Psoas muscle (tissue), 8 donors: ENCODE results near the gene CNGB1. TPM values are rescaled to one million over a fixed set of nuclear protein-coding genes. Genes with fewer than 3 reads are reported as not detected.

Source experiments
- ATAC-seq, 4 donors: fragments of 200-7000 bp; cut with Tn5 transposase; one replicate each; pipeline ENCODE4 v1.9.1; 2020; ENCODE audit warnings: moderate library complexity in 3 of 4, mild to moderate bottlenecking in 2 of 4
- DNase-seq, 2 donors: peaks; one replicate each; pipeline ENCODE4 v3.0.0-alpha.2; 2020
- H3K27ac ChIP-seq: fragments of 200-600 bp; one replicate; pipeline ENCODE4 v1.8.0; 2022
- H3K27me3 ChIP-seq, 3 donors: fragments of 200-600 bp in 1 of 3; one replicate each; pipeline versions ENCODE4 v1.6.1 to v1.8.0; 2013 to 2022; ENCODE audit warnings: low read length in 2 of 3, mild to moderate bottlenecking in 2 of 3, moderate library complexity in 1 of 3; ENCODE audit not compliant: insufficient read depth in 3 of 3
- H3K36me3 ChIP-seq, 2 donors: fragments of 200-600 bp in 1 of 2; one replicate each; pipeline versions ENCODE4 v1.6.1 to v1.8.0; 2013 to 2022; ENCODE audit warnings: low read depth in 1 of 2, mild to moderate bottlenecking in 1 of 2, moderate library complexity in 1 of 2; ENCODE audit not compliant: insufficient read depth in 1 of 2
- H3K4me1 ChIP-seq: fragments of 200-600 bp; one replicate; pipeline ENCODE4 v1.8.0; 2022
- H3K4me3 ChIP-seq: fragments of 200-600 bp; one replicate; pipeline ENCODE4 v1.8.0; 2022; ENCODE audit warnings: mild to moderate bottlenecking
- H3K9me3 ChIP-seq: fragments of 200-600 bp; one replicate; pipeline ENCODE4 v1.8.0; 2022
- WGBS, 3 donors: extraction: QIAGEN DNeasy Blood & Tissue Kit; methylation state at CpG; one replicate each; pipeline versions ENCODE4 v1.1.6 to v1.1.7; 2013; 5-methylcytosine and 5-hydroxymethylcytosine counted together
- intact Hi-C, 2 donors: fragments of 100-400 bp; cut with DNase I; formaldehyde crosslinking; loops; one replicate each; pipeline versions ENCODE4 v1.11.0 to v1.14.2; 2022
- polyA plus RNA-seq, 3 donors: library from polyadenylated mRNA; stranded (reverse); fragments of 200-250 nt; gene quantifications; one replicate each; pipeline ENCODE4 v1.2.3, GENCODE V29; 2013
- total RNA-seq, 4 donors: library from RNA; stranded (reverse); fragmentation: NEBNext Ultra II Directional in 2 of 4; extraction: Animal tissue kit (Norgen Biotek cat#: 25700) in 2 of 4; gene quantifications; one replicate each; pipeline versions ENCODE4 v1.2.1 to v1.2.4, GENCODE V29; 2021 to 2023
- TF ChIP-seq, protein P1 (sequence below): fragments of 200-600 bp; IDR thresholded peaks from one replicate; pipeline ENCODE4 v1.8.0; 2022; ENCODE audit warnings: antibody characterized with exemption
- donor health status: healthy with polysubstance abuse.
- donor health status: DM: no; HTN: no; CAD: no; lungs with moderate emphysema.
- donor health status: Bipolar disorder and iron deficiency.
- donor health status: healthy.
- donor health status: DM: yes; HTN: yes; CAD: no.
- donor health status: DM: no; HTN: no; CAD: no.
- donor health status: DM: no; HTN: no; CAD: no.
- donor health status: DM: yes; HTN: yes; CAD: no.

Gene CNGB1
- total and polyA plus RNA-seq, 7 donors = not detected

DNA sequence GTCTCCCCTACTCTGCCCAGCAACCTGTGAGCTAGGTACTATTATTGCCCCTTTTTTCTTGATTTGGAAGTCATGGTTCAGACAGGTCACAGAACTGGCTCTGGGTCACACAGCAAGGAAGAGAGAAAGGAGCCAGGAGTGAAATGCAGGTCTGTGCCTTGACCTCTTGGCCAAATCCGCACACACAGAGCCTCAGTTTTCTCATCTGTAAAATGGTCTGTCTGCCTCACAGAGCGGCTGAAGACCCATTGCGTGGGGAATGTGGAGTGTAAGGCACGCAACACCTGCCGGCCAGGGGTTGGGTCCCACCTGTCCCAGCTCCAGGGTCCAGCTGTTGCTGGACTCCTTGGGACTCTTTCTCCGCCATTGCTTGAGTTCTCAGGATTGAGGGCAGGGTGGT is 32.4 kb downstream of the CNGB1 start:
- ATAC-seq (no peak), DNase-seq (no peak)
- Histone ChIP-seq H3K4me1 (no peaks in the 10 kb centered on the region), H3K27me3 (no peaks in the 10 kb centered on the region), H3K36me3 (no peaks in the 10 kb centered on the region), H3K27ac (no peak overlapping the region), H3K9me3 (no peaks in the 10 kb centered on the region), H3K4me3 (no peak overlapping the region)
- WGBS, 3 donors = 83 to 85% (median 83%) methylated on average over 6 of the region's 6 CpGs
- TF ChIP-seq, protein P1, sequence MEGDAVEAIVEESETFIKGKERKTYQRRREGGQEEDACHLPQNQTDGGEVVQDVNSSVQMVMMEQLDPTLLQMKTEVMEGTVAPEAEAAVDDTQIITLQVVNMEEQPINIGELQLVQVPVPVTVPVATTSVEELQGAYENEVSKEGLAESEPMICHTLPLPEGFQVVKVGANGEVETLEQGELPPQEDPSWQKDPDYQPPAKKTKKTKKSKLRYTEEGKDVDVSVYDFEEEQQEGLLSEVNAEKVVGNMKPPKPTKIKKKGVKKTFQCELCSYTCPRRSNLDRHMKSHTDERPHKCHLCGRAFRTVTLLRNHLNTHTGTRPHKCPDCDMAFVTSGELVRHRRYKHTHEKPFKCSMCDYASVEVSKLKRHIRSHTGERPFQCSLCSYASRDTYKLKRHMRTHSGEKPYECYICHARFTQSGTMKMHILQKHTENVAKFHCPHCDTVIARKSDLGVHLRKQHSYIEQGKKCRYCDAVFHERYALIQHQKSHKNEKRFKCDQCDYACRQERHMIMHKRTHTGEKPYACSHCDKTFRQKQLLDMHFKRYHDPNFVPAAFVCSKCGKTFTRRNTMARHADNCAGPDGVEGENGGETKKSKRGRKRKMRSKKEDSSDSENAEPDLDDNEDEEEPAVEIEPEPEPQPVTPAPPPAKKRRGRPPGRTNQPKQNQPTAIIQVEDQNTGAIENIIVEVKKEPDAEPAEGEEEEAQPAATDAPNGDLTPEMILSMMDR = no peak
- intact Hi-C loops = no loop called here

DNA sequence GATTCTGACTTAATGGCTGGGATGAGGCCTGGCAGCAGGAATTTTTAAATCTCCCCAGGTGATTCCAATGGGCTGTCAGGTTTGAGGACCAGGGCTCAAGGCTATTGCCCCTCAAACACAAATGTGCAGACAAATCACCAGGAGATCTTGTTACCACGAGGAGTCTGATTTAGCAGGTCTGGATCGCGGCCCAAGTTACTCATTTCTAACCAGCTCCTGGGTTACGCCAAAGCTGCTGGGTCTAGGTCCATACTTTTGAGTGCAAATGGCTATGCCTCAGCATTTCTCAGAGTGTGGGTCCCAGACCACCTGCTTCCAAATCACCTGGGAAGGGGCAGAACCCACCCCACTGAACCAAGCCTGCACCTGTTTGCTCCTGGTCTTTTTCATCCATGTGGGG is 33.1 kb downstream of the CNGB1 start:
- 73 to 88% (median 77%) methylated on average over 4 of the region's 4 CpGs for WGBS, 3 donors
- TF ChIP-seq, protein P1 = no peak
- DNase-seq = no peak
- no peak for ATAC-seq
- Histone ChIP-seq H3K27ac (no peak overlapping the region), H3K4me1 (no peaks in the 10 kb centered on the region), H3K4me3 (no peak overlapping the region), H3K9me3 (no peaks in the 10 kb centered on the region), H3K27me3 (no peaks in the 10 kb centered on the region), H3K36me3 (no peaks in the 10 kb centered on the region)
- intact Hi-C loops = no loop called here

DNA sequence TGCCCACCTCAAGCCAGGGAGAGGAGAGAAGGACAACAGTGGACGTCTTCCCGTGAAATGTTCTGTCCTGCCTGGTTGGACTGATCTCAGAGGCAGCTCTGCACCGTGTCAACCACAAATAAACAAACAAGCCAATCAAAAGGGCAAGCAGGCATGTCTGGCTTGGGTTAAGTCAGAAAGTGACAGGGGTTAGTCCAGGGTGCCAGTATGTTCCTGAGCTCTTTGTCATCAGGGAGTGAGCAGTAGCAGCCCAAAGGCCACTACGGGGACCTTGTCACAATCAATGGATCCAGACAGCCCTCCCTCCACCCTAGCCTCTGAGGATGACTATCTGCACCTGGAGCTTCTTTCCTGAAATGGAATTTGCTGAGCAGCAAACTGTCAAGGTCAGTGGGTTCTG is 35.0 kb downstream of the CNGB1 start:
- no peaks in the 10 kb centered on the region for H3K27me3 ChIP-seq
- no peak overlapping the region for H3K27ac ChIP-seq
- 49 to 58% (median 54%) methylated on average over 4 of the region's 4 CpGs for WGBS, 3 donors
- H3K36me3 ChIP-seq = no peaks in the 10 kb centered on the region
- intact Hi-C loops = no loop called here
- DNase-seq (no peak), ATAC-seq (no peak)
- no peaks in the 10 kb centered on the region for H3K9me3 ChIP-seq
- H3K4me3 ChIP-seq = no peak overlapping the region
- TF ChIP-seq, protein P1 = no peak
- no peaks in the 10 kb centered on the region for H3K4me1 ChIP-seq

DNA sequence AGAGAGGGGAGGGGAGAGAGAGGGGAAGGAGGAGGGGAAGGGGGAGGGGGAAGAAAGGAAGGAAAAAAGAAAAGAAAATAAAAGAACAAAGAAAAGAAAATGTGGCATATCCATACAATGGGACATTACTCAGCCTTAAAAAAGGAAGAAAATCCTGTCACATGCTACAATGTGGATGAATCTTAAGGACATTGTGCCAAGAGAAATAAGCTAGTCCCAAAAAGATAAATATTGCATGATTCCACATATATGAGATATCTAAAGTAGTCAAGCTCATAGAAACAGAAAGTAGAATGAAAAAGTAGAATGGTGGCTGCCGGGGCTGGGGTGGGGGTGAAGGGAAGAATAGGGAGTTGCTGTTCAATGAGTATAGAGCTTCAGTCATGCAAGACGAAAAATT is 40.4 kb downstream of the CNGB1 start:
- no peak for DNase-seq
- no peak for ATAC-seq
- H3K4me3 ChIP-seq = no peak overlapping the region
- 85 to 93% (median 91%) methylated on average over 2 of the region's 2 CpGs for WGBS, 3 donors
- TF ChIP-seq, protein P1 = no peak
- H3K4me1 ChIP-seq = no peaks in the 10 kb centered on the region
- H3K9me3 ChIP-seq = no peaks in the 10 kb centered on the region
- H3K36me3 ChIP-seq = no peaks in the 10 kb centered on the region
- H3K27me3 ChIP-seq = no peaks in the 10 kb centered on the region
- intact Hi-C loops = no loop called here
- H3K27ac ChIP-seq = no peak overlapping the region

DNA sequence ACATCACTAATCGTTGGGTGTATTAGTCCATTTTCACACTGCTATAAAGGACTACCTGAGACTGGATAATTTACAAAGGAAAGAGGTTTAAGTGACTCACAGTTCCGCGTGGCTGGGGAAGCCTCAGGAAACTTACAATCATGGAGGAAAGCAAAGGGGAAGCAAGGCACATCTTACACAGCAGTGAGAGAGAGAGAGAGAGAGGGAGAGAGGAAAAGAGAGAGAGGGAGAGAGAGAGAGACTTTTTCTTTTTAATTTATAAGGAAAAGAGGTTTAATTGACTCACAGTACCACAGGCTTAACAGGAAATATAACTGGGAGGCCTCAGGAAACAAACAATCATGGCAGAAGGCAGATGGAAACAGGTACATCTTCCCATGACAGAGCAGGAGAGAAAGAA is 41.7 kb downstream of the CNGB1 start:
- H3K9me3 ChIP-seq = no peaks in the 10 kb centered on the region
- H3K4me1 ChIP-seq = no peaks in the 10 kb centered on the region
- H3K27ac ChIP-seq = no peak overlapping the region
- WGBS, 3 donors = 76 to 83% (median 81%) methylated on average over 3 of the region's 3 CpGs
- DNase-seq (no peak), ATAC-seq (no peak)
- TF ChIP-seq, protein P1 = no peak
- no peak overlapping the region for H3K4me3 ChIP-seq
- H3K27me3 ChIP-seq = no peaks in the 10 kb centered on the region
- intact Hi-C loops = no loop called here
- no peaks in the 10 kb centered on the region for H3K36me3 ChIP-seq
